NCI-H1105 (cell line): ENCODE measurements around the gene CPNE2.
A peak's percentile ranks its signal among the peaks of the same experiment; 100 is the strongest.
"Not testable (repeated sequence)": the region's sequence is repeated elsewhere in the genome, so short reads cannot be mapped to it uniquely, and the experiment has no call there.

ENCODE experiments used
- DNase-seq: peaks from one replicate; lab custom pipeline; 2025; lab: John Stamatoyannopoulos, UW

CPNE2 gene

GRCh38 chr16:57167538-57167937 lies 75.2 kb downstream of the CPNE2 start:
- DNase-seq, result no peak

GRCh38 chr16:57167953-57168352 lies 75.6 kb downstream of the CPNE2 start:
- no peak for DNase-seq

- no peak for DNase-seq
Measured at GRCh38 chr16:57169327-57169726, 76.9 kb downstream of the CPNE2 start.

- DNase-seq, result no peak
Measured at GRCh38 chr16:57172721-57173290, 80.4 kb downstream of the CPNE2 start.

- DNase-seq, result no peak
Measured at GRCh38 chr16:57175896-57176295, 83.5 kb downstream of the CPNE2 start.

- DNase-seq, result no peak
Measured at GRCh38 chr16:57178196-57178595, 85.8 kb downstream of the CPNE2 start.

- DNase-seq, result no peak
Measured at GRCh38 chr16:57178793-57179212, 86.4 kb downstream of the CPNE2 start.

- DNase-seq, result no peak
Measured at GRCh38 chr16:57179215-57179828, 86.9 kb downstream of the CPNE2 start.

- no peak for DNase-seq
Measured at GRCh38 chr16:57184113-57184512, 91.7 kb downstream of the CPNE2 start.

GRCh38 chr16:57184887-57185445 lies 92.6 kb downstream of the CPNE2 start:
- no peak for DNase-seq

- no peak for DNase-seq
Measured at GRCh38 chr16:57185446-57185944, 93.1 kb downstream of the CPNE2 start.

- DNase-seq, result peak; percentile 91
Measured at GRCh38 chr16:57185945-57186871, 93.8 kb downstream of the CPNE2 start, which contains the start of the genes PSME3IP1 and RSPRY1. PSME3IP1 (minus strand) TSS chr16:57186039; CDS start chr16:57173854, 12,185 bp downstream. RSPRY1 (plus strand) TSS chr16:57186329; CDS start chr16:57204659, 18,330 bp downstream.

GRCh38 chr16:57186872-57187854 lies 94.8 kb downstream of the CPNE2 start:
- no peak for DNase-seq

GRCh38 chr16:57187902-57188710 lies 95.7 kb downstream of the CPNE2 start:
- DNase-seq, result not testable (repeated sequence)

- DNase-seq, result no peak
Measured at GRCh38 chr16:57188711-57189002, 96.3 kb downstream of the CPNE2 start.

GRCh38 chr16:57189527-57189926 lies 97.1 kb downstream of the CPNE2 start:
- not testable (repeated sequence) for DNase-seq

- no peak for DNase-seq
Measured at GRCh38 chr16:57190136-57190535, 97.8 kb downstream of the CPNE2 start.

- no peak for DNase-seq
Measured at GRCh38 chr16:57191056-57191571, 98.7 kb downstream of the CPNE2 start.

GRCh38 chr16:57192146-57192545 lies 99.8 kb downstream of the CPNE2 start:
- DNase-seq, result no peak
